ENCODE measurements around the gene ADRA2C. TPM values are rescaled to one million over a fixed set of nuclear protein-coding genes. Genes with fewer than 3 reads are reported as not detected.

The ADRA2C gene
- total RNA-seq, 1 experiment from 2014 or later = 8.6 TPM

GRCh38 chr4:3791256-3791655, 25.1 kb downstream of the ADRA2C start:
- no CpG with 5 or more reads among the region's 9 CpGs for WGBS (ENCODE audit: extremely low coverage, insufficient read length, low lambda C conversion rate)
- peaks cover 0 to 4% (median 3%) of the 10 kb centered on the region in 3 experiments; a peak in 2 of 7 replicates for H3K36me3 Mint-ChIP-seq (ENCODE audit: insufficient read depth in 1 of 3, low read depth in 3 of 3)

More at GRCh38 chr4:3791256-3791655, 25.1 kb downstream of the ADRA2C start:
- no peak for DNase-seq
- Histone ChIP-seq H3K9me3 (ENCODE audit: control insufficient read depth, low read depth, low read length) (no peaks in the 10 kb centered on the region), H3K56ac (ENCODE audit: insufficient read length, low read depth, low read length) (no peak overlapping the region), H3K4ac (ENCODE audit: low read depth, low read length) (no peak overlapping the region), H3K4me2 (ENCODE audit: insufficient read depth, insufficient read length, low read length) (no peak overlapping the region), H2BK5ac (ENCODE audit: insufficient read length, low read length) (no peak overlapping the region), H2BK120ac (ENCODE audit: low read depth, low read length, poor library complexity, severe bottlenecking) (no peak overlapping the region), H4K91ac (ENCODE audit: insufficient read length, low read depth, low read length) (no peak overlapping the region), H3K18ac (ENCODE audit: insufficient read length, low read depth, low read length) (no peak overlapping the region), H2BK20ac (ENCODE audit: low read depth, low read length, poor library complexity, severe bottlenecking) (no peak overlapping the region), H3K14ac (ENCODE audit: insufficient read depth, low read length) (no peak overlapping the region), H3K23me2 (ENCODE audit: insufficient read length, low read depth, low read length, poor library complexity, severe bottlenecking) (no peaks in the 10 kb centered on the region), H3K79me1 (ENCODE audit: insufficient read depth, low read depth, low read length, poor library complexity, severe bottlenecking) (no peaks in the 10 kb centered on the region), H2BK15ac (ENCODE audit: low read depth, low read length) (no peak overlapping the region), H3K27ac (ENCODE audit: insufficient read length, low read depth, low read length) (no peak overlapping the region), H2BK12ac (ENCODE audit: insufficient read length, low read depth, low read length) (no peak overlapping the region), H3K79me2 (ENCODE audit: insufficient read depth, low read length) (no peaks in the 10 kb centered on the region), H3K9ac (ENCODE audit: extremely low read depth, insufficient read length, low read length) (no peak overlapping the region), H3K23ac (ENCODE audit: insufficient read length, low read depth, low read length) (no peak overlapping the region), H4K20me1 (ENCODE audit: control insufficient read depth, insufficient read depth, insufficient read length) (no peaks in the 10 kb centered on the region), H3K27me3 (ENCODE audit: insufficient read depth, low read length) (no peaks in the 10 kb centered on the region), H4K5ac (ENCODE audit: insufficient read length, low read depth, low read length) (no peak overlapping the region), H3T11ph (ENCODE audit: low read length) (no peak overlapping the region), H2AFZ (ENCODE audit: low read length) (no peak overlapping the region), H2AK5ac (ENCODE audit: insufficient read length, low read length) (no peak overlapping the region), H3K4me1 (ENCODE audit: insufficient read depth, low read length) (no peaks in the 10 kb centered on the region; the same call in 1 of the 2 replicates), H4K8ac (replicated peaks; ENCODE audit: insufficient read length, low read depth, low read length) (no peak overlapping the region)
- H3K27ac Mint-ChIP-seq = no peak overlapping the region
- TF ChIP-seq CTCF (conservative IDR thresholded peaks at IDR 0.05) = no peak
- peaks cover 28% of the 10 kb centered on the region for H3K27me3 Mint-ChIP-seq (ENCODE audit: low read depth)
- peaks cover 9 to 15% of the 10 kb centered on the region in 2 experiments for H3K4me1 Mint-ChIP-seq
- H3K4me3 Mint-ChIP-seq = no peak overlapping the region
- H3K9me3 Mint-ChIP-seq = peaks cover 15 to 18% of the 10 kb centered on the region in 2 experiments

Data from H9 (cell line).